ENCODE results near the gene KCNQ2. TPM values are rescaled to one million over a fixed set of nuclear protein-coding genes. Genes with fewer than 3 reads are reported as not detected.

The KCNQ2 gene
- total RNA-seq, 2 experiments from 2014 or later = not detected

- ChIA-PET POLR2A (no interaction called here), CTCF (no interaction called here)
- Mint-ChIP-seq H3K4me3 (no peak overlapping the region), H3K36me3 (ENCODE audit: low read depth) (peaks cover 6% of the 10 kb centered on the region), H3K4me1 (no peaks in the 10 kb centered on the region), H3K27me3 (no peaks in the 10 kb centered on the region), H3K9me3 (peaks cover 7% of the 10 kb centered on the region), H3K27ac (no peak overlapping the region)
- no peak for DNase-seq
Observed at GRCh38 chr20:63351811-63352591, 120.5 kb downstream of the KCNQ2 start.

GRCh38 chr20:63351326-63351700, 121.1 kb downstream of the KCNQ2 start:
- Mint-ChIP-seq H3K9me3 (peaks cover 7% of the 10 kb centered on the region), H3K4me1 (no peaks in the 10 kb centered on the region), H3K36me3 (ENCODE audit: low read depth) (peaks cover 6% of the 10 kb centered on the region), H3K4me3 (no peak overlapping the region), H3K27ac (no peak overlapping the region), H3K27me3 (no peaks in the 10 kb centered on the region)
- CTCF ChIA-PET = no interaction called here
- DNase-seq = no peak
- POLR2A ChIA-PET = no interaction called here

- peaks cover 7% of the 10 kb centered on the region for H3K9me3 Mint-ChIP-seq
- H3K4me1 Mint-ChIP-seq = no peaks in the 10 kb centered on the region
- H3K27ac Mint-ChIP-seq = no peak overlapping the region
- no peak for DNase-seq
- H3K27me3 Mint-ChIP-seq = no peaks in the 10 kb centered on the region
- ChIA-PET CTCF (no interaction called here), POLR2A (no interaction called here)
- H3K4me3 Mint-ChIP-seq = no peak overlapping the region
- H3K36me3 Mint-ChIP-seq (ENCODE audit: low read depth) = peaks cover 6% of the 10 kb centered on the region
Observed at GRCh38 chr20:63350597-63351325, 121.7 kb downstream of the KCNQ2 start.

Other genes starting within 250 kb of the KCNQ2 start
- gene BIRC7, start 236.8 kb downstream of the KCNQ2 start, total RNA-seq = not detected
- gene NKAIN4, start 218.2 kb downstream of the KCNQ2 start, total RNA-seq = not detected
- gene ARFGAP1, start 199.8 kb downstream of the KCNQ2 start, total RNA-seq = 10 to 100 TPM; 80.1 to 82.0 TPM
- gene COL20A1, start 179.5 kb downstream of the KCNQ2 start, total RNA-seq = not detected
- gene CHRNA4, start 111.3 kb downstream of the KCNQ2 start, total RNA-seq = not detected
- 1 to 10 TPM; 2.0 to 2.6 TPM for gene EEF1A2, start 26.4 kb upstream of the KCNQ2 start, total RNA-seq
- gene PPDPF, start 48.1 kb upstream of the KCNQ2 start, total RNA-seq = 100 to 1,000 TPM; 228 to 232 TPM
- 1 to 10 TPM; 2.1 to 2.3 TPM for gene PTK6, start 64.7 kb upstream of the KCNQ2 start, total RNA-seq
- gene SRMS, start 75.1 kb upstream of the KCNQ2 start, total RNA-seq = not detected
- under 1 TPM; 0.20 to 0.30 TPM for gene FNDC11, start 81.5 kb upstream of the KCNQ2 start, total RNA-seq
- gene HELZ2, start 101.6 kb upstream of the KCNQ2 start, total RNA-seq = 100 to 1,000 TPM; 202 to 208 TPM
- gene GMEB2, start 154.4 kb upstream of the KCNQ2 start, total RNA-seq = 10 to 100 TPM; 17.9 to 18.5 TPM
- 10 to 100 TPM; 20.9 to 23.8 TPM for gene STMN3, start 180.8 kb upstream of the KCNQ2 start, total RNA-seq
- 10 to 100 TPM; 29.2 to 30.0 TPM for gene RTEL1, start 185.7 kb upstream of the KCNQ2 start, total RNA-seq
- gene TNFRSF6B, start 224.0 kb upstream of the KCNQ2 start, total RNA-seq = not detected
- 10 to 100 TPM; 52.9 to 53.4 TPM for gene ARFRP1, start 235.3 kb upstream of the KCNQ2 start, total RNA-seq
- gene ZGPAT, start 235.4 kb upstream of the KCNQ2 start, total RNA-seq = 10 to 100 TPM; 41.6 to 42.8 TPM